Muscle of arm (tissue), 12 donors: ENCODE results near the gene BOLA3. TPM values are rescaled to one million over a fixed set of nuclear protein-coding genes. Genes with fewer than 3 reads are reported as not detected.
"Not testable (repeated sequence)": the region's sequence is repeated elsewhere in the genome, so short reads cannot be mapped to it uniquely, and the experiment has no call there.

Experiments used
- DNase-seq: peaks from one replicate; pipeline ENCODE4 v3.0.0-alpha.2; 2013
- polyA plus RNA-seq, 12 donors: library from polyadenylated mRNA; unstranded; fragments of 120-200 nt; gene quantifications; one replicate each; pipeline ENCODE4 v1.2.1, GENCODE V29; 2013; ENCODE audit not compliant: insufficient read length in 12 of 12

The BOLA3 gene
- polyA plus RNA-seq, 12 donors = 21.5 to 28.1 (median 24.5) TPM; not detected in 1

GRCh38 chr2:74109551-74109950 is 38.2 kb downstream of the BOLA3 start:
- no peak for DNase-seq

DNA sequence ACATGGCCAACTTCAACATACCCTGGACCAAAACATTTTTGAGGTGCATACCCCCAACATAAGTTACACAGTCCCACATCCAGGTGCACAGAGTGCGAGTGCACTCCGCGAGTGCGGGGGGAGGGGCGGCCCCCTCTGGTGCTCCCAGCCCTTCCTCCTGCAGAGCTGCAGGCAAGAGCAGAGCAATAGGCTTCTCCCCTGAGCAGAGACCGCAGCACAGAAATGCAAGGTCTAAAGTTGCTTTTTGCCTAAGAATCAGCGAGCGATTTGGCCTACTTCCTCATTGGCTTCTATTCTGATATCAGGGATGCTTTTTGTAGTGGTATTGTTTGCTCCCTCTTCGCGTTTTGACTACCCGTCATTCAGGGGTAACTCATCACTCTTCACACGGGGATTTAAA is 40.6 kb downstream of the BOLA3 start:
- DNase-seq = no peak

GRCh38 chr2:74105413-74105812 is 42.3 kb downstream of the BOLA3 start:
- DNase-seq = no peak

DNA sequence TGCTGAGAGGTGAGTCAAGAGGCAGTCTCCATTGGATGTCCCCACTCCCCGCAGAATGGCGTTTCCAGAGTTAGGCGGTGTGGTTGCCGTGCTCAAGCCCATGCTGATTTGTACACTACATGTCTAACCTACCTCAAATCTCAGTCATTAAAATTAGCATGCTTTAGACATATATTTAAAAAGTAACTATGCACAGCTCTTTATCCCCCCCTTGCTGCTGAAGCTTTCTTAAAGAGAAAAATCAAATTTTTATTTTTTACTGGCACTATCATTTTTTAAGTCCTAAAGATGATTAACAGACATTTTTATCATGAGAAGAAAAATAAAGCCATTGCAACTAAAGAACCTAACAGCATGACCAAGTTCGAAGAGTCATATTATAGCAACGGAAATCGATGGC is 42.9 kb downstream of the BOLA3 start:
- no peak for DNase-seq

- no peak for DNase-seq
Measured at GRCh38 chr2:74103763-74104162, 43.9 kb downstream of the BOLA3 start.

DNA sequence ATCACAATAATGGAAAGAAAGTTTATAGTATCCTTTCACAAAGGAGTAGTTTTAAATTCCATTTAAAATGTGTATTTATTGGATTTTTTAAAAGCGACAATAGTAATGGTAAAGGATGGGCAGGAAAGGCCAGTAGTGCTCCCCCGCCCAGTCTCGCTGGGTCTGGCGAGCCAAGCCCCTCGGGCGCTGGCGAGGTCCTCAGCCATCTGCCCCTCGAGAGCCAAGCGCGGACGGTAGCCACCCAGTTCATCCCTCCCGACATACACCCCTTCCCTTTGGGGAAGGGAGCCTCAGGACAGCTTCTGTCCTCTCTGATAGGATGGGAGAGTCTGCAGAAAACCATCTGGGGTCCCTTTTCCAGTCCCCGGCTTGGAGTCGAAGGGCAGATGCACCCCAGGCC is 45.2 kb downstream of the BOLA3 start:
- DNase-seq = no peak

GRCh38 chr2:74101574-74102300 is 46.0 kb downstream of the BOLA3 start:
- no peak for DNase-seq

DNA sequence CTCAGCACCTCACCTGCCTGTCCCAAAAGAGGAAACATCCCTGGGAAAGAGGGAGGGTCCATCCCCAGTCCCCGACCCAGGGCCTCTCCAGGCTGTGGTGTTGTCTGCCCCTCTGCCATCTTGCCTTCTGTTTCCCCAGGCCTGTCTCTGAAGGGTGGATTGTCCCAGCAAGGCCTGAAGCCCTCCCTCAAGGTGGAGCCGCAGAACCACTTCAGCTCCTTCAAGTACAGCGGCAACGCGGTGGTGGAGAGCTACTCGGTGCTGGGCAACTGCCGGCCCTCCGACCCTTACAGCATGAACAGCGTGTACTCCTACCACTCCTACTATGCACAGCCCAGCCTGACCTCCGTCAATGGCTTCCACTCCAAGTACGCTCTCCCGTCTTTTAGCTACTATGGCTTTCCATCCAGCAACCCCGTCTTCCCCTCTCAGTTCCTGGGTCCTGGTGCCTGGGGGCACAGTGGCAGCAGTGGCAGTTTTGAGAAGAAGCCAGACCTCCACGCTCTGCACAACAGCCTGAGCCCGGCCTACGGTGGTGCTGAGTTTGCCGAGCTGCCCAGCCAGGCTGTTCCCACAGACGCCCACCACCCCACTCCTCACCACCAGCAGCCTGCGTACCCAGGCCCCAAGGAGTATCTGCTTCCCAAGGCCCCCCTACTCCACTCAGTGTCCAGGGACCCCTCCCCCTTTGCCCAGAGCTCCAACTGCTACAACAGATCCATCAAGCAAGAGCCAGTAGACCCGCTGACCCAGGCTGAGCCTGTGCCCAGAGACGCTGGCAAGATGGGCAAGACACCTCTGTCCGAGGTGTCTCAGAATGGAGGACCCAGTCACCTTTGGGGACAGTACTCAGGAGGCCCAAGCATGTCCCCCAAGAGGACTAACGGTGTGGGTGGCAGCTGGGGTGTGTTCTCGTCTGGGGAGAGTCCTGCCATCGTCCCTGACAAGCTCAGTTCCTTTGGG is 47.2 kb downstream of the BOLA3 start:
- no peak for DNase-seq

DNA sequence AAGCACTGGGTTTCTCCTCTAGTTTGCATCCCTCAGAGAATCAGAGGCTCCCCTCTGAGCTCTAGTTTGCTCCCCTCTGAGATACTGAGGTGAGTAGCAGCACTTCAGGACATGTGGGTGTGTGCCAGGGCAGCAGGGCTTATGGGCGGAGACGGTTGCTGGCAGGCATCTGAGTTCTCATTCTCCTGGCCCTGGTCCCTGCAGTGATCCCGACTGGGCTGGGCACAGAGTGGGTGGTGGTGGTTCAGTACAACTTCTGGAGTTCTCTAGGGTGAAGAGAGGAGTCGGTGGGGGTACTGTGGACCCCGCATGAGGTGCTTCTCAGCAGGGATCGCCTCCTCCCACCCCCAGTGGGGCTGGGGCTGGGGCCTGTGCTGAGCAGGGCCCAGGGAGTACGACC is 47.9 kb downstream of the BOLA3 start:
- DNase-seq = no peak

DNA sequence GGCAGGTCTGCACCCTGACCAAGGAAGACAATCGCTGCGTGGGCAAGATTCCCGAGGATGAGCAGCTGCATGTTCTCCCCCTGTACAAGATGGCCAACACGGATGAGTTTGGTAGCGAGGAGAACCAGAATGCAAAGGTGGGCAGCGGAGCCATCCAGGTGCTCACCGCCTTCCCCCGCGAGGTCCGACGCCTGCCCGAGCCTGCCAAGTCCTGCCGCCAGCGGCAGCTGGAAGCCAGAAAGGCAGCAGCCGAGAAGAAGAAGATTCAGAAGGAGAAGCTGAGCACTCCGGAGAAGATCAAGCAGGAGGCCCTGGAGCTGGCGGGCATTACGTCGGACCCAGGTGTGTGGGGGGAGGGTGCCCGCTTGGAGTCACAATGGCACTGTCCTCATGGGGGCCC is 48.4 kb downstream of the BOLA3 start:
- DNase-seq = no peak

- DNase-seq = no peak
Measured at GRCh38 chr2:74097574-74097973, 50.1 kb downstream of the BOLA3 start.

GRCh38 chr2:74096052-74096451 is 51.7 kb downstream of the BOLA3 start:
- no peak for DNase-seq

- no peak for DNase-seq
Measured at GRCh38 chr2:74095632-74096031, 52.1 kb downstream of the BOLA3 start.

GRCh38 chr2:74094291-74094690 is 53.4 kb downstream of the BOLA3 start:
- no peak for DNase-seq

DNA sequence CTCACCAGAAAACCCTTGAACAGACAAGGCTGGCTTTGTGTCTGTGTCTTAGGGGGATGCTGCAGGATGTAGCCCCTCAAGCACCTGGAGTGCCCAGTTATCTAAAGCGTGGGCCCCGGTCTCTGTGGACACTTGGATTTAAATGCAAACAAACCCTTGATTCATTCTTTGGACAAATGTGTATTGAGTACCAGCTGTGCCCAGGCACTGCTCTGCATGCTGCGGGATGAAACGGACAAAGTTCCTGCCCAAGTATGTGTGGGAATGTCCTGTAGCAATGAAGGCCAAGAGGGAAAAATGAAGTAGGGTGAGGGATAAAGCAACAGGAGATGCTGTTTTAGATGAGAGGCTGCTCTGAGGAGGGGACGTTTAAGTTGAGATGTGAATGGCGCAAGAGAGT is 53.9 kb downstream of the BOLA3 start:
- DNase-seq = no peak

DNA sequence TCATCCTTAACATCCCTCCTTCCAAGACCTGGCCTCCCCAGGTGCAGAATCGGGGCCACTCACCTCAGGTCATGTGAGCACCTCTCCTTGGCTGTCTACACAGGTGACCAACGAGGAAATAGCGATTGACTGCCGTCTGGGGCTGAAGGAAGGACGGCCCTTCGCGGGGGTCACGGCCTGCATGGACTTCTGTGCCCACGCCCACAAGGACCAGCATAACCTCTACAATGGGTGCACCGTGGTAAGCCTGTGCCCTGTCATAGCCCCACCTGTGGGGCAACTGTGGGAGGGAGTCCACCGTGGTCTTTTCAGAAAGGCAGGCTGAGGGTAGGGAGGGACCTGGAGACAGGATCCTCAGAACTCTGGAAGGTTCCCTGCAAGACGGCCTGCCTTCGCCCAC is 54.3 kb downstream of the BOLA3 start:
- DNase-seq = no peak

GRCh38 chr2:74092275-74092674 is 55.4 kb downstream of the BOLA3 start:
- peak; percentile 13 for DNase-seq

DNA sequence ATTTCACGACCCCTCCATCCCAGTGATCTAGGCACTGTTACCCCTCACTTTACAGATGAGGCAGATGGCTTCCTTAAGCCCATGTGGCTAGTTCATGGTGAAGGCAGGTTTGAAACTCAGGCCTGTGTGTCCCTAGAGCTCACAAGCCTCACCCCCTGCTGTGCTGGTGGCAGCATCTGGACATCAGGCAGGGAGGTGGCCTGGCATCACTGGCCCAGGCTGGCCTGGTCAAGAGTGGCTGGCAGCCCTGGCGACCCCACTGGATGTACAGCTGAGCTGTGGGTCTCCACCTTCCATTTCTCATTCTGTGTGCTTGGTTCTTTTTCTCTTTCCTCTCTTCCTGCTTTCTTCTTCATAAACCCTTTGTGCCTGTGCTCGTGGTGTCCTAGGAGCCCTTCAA is 56.3 kb downstream of the BOLA3 start:
- no peak for DNase-seq

DNA sequence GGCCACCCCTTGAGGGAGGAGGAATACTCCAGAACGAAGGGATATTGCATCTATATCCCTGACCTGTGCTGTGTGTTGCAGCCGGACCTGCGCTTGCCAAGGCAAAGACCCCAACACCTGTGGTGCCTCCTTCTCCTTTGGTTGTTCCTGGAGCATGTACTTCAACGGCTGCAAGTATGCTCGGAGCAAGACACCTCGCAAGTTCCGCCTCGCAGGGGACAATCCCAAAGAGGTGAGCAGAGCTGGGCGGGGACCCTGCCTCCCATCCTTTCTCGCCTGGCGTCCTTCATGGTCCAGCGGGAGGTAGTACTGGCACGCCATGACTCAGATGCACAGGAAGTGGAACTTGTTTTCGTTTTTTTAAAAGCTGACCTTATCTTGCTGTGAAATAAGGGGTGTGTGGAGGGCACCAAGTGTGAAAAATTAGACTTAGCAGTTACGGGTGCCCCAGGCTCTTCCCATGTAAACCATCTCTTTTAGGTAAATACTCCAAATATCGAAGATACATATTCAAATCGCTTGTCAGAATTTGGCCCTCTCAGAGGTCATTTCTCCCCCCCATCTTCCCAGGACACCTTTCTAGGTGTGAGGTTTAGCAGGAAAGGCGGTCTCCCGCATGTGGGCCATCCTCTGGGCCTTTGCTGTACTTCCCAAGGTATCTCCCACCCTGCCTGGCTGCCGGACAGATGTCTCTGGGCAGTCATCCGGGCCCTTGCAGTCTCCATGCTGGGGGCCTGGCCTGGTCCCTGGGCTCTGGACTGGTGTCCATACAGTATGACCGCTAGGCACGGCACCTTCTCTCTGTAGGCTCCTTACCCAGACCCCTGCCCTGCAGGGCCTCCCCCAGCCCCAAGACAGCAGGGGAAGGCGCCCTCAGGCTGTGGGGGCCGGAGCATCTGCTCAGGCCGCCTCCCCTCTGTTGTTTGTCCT is 57.6 kb downstream of the BOLA3 start:
- DNase-seq = no peak

- DNase-seq = not testable (repeated sequence)
Measured at GRCh38 chr2:74088676-74089075, 59.0 kb downstream of the BOLA3 start.

DNA sequence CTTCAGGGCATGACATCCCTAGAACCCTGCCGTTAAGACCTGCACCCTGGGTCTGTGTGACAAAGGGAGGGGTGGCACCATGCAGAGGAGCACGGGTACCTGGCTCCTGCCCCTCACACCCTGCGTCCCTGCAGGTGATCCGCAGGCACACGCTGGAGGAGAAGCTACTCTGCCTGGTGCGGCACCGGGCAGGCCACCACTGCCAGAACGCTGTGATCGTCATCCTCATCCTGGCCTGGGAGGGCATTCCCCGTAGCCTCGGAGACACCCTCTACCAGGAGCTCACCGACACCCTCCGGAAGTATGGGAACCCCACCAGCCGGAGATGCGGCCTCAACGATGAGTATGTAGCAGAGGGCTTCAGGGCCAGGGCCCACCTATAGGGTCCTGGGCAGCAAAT is 60.0 kb downstream of the BOLA3 start:
- DNase-seq = no peak

DNA sequence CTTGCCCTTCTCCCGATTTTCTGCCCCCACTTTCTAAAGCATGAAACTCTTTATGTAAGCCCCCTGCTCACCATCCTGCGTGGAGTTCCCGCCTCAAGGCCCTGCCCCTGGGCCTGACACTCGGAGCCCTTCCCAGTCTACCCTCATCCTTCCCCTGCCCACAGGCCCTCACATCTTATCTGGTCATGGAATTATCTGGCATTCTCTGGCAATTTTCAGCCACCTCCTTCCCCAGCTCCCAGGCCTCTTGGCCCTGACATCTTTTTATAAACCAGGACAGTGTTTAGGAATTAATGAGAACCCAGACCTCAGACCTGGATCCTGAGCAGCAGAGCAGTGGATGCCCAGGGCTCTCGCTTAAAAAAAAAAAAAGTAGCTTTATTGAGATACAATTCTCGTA is 61.7 kb downstream of the BOLA3 start:
- DNase-seq = no peak
